Natural killer cell treated with Interleukin-12 subunit alpha and Interleukin-12 subunit beta and Interleukin-15 and Interleukin-18, amount 100 ng/mL, for 72 hours (primary cell): ENCODE measurements around the gene PDCD10. TPM values are rescaled to one million over a fixed set of nuclear protein-coding genes. Genes with fewer than 3 reads are reported as not detected.

Source experiments
- ATAC-seq, 2 donors: fragments of 150-1000 bp; cut with Tn5 transposase in 1 of 2; sonication (Bioruptor Pico), chemical (Tn5 transposase) in 1 of 2; 2 replicates each; pipeline ENCODE4 v1.10.0; 2021
- DNase-seq: peaks from one replicate; pipeline ENCODE4 v3.0.0; 2022; ENCODE audit warnings: low spot score
- H3K27ac Mint-ChIP-seq, 2 donors: 1 replicate in 1 of 2; 2 replicates in 1 of 2; pipeline ENCODE4 v1.8.0; 2022; ENCODE audit warnings: mixed read lengths in 2 of 2, mild to moderate bottlenecking in 1 of 2, moderate library complexity in 1 of 2
- H3K27me3 Mint-ChIP-seq, 2 donors: 1 replicate in 1 of 2; 2 replicates in 1 of 2; pipeline ENCODE4 v1.8.0; 2022; ENCODE audit warnings: mixed read lengths in 2 of 2
- H3K36me3 Mint-ChIP-seq: one replicate; pipeline ENCODE4 v1.8.0; 2022; ENCODE audit warnings: mixed read lengths
- H3K4me1 Mint-ChIP-seq, 2 donors: 1 replicate in 1 of 2; 2 replicates in 1 of 2; pipeline ENCODE4 v1.8.0; 2022; ENCODE audit warnings: low read depth in 2 of 2, mixed read lengths in 2 of 2, mild to moderate bottlenecking in 1 of 2
- H3K4me3 Mint-ChIP-seq: one replicate; pipeline ENCODE4 v1.8.0; 2022; ENCODE audit warnings: mixed read lengths
- H3K9me3 Mint-ChIP-seq: 2 replicates; pipeline ENCODE4 v1.8.0; 2022; ENCODE audit warnings: mixed read lengths
- total RNA-seq, 2 donors: library from RNA; stranded (reverse); gene quantifications; one replicate each; pipeline ENCODE4 v1.2.3, GENCODE V29; 2022

PDCD10 gene
- total RNA-seq, 2 donors from 2014 or later: 69.7 to 88.7 TPM

DNA sequence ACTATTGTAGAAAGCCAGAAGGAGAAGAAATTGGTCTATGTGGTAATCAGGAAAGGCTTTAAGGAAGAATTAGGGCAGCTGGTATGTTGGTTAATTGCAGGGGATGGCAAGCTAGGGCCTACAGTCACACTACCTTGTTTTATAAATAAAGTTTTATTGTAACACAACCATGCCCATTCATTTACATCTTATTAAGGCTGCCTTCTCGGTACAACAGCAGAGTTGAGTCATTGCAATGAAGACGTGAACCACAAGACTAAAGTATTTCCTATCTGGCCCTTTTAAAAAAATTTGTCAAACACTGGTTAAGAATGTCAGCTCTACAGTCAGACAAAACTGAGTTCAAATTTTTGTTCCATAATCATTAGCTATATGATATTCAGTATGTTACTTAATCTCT, 9.1 kb upstream of the PDCD10 start:
- DNase-seq (no peak), ATAC-seq (peak in 1 of 2 donors; percentile 51)
- Mint-ChIP-seq H3K4me1 (peaks cover 0 to 6% of the 10 kb centered on the region in 2 donors), H3K4me3 (no peak overlapping the region), H3K9me3 (no peaks in the 10 kb centered on the region), H3K27ac (no peak overlapping the region), H3K27me3 (no peaks in the 10 kb centered on the region), H3K36me3 (no peaks in the 10 kb centered on the region)

- no peaks in the 10 kb centered on the region for H3K9me3 Mint-ChIP-seq
- no peak for ATAC-seq
- DNase-seq: no peak
- H3K27me3 Mint-ChIP-seq: no peaks in the 10 kb centered on the region
- peaks cover 0 to 6% of the 10 kb centered on the region in 2 donors for H3K4me1 Mint-ChIP-seq
- H3K27ac Mint-ChIP-seq: no peak overlapping the region
- H3K36me3 Mint-ChIP-seq: no peaks in the 10 kb centered on the region
- H3K4me3 Mint-ChIP-seq: no peak overlapping the region
These were observed 7.6 kb upstream of the PDCD10 start for GRCh38 chr3:167742338-167742737.

DNA sequence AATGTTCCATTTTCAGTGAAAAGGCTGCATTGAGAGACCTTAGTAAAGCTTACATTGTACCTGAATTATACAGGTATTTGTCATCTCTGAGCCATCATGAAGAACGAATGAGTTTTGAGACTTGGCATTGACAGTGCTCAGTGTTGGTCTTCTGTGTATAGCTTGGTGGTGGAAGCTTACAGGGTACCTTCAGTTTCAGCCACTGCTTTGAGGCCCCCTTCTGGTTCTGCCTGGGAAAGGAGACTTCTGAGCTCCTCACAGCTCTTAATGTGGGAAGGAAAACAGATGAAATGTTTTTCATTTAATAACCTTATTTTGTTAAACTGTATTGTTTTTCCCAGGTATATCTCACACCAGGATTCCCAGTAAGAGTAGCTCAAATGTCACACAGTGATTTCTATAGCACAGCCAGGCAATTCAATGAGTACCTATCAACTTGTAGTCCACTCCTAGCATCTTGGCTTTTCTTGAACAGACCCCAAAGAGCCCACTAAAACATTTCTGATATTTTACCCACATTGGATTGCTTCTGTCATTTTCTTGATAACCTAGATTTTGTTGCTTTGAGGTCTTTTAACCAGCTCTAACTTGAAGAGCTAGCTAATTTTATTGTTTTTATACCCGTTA, 6.4 kb upstream of the PDCD10 start:
- H3K4me1 Mint-ChIP-seq: peaks cover 3 to 6% of the 10 kb centered on the region in 2 donors
- ATAC-seq (no peak), DNase-seq (no peak)
- H3K4me3 Mint-ChIP-seq: no peak overlapping the region
- no peak overlapping the region for H3K27ac Mint-ChIP-seq
- no peaks in the 10 kb centered on the region for H3K36me3 Mint-ChIP-seq
- no peaks in the 10 kb centered on the region for H3K9me3 Mint-ChIP-seq
- no peaks in the 10 kb centered on the region for H3K27me3 Mint-ChIP-seq

DNA sequence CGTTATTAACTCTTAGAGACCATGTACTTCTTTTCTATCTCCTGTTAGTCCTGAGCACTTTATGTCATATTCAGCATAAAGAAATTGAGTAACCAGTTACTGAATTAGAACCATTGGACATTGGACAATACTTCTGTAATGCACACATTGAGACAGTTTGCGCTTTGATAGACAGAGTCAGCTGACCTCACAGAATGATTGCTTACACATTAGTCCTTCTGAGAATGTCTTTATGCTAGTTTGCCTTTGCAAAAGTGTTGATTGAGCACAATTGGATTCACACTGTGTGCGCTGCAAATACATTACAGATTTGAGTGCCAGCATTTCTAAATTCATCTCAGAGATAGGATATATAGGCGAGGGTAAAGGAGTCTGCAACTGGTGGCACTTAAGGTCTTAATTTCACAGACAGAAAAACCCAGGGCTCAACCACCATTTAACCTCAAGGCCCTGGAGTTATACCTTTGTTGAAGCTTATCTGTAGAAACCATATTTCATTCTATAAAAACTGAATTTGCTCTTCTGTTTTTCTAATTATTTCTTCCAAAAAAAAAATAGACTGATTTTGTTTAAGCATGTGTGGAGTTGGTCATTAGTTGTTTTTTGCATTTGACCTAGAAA, 4.6 kb upstream of the PDCD10 start:
- DNase-seq (no peak), ATAC-seq (no peak)
- no peaks in the 10 kb centered on the region for H3K36me3 Mint-ChIP-seq
- H3K27ac Mint-ChIP-seq: no peak overlapping the region
- no peaks in the 10 kb centered on the region for H3K27me3 Mint-ChIP-seq
- no peaks in the 10 kb centered on the region for H3K9me3 Mint-ChIP-seq
- H3K4me1 Mint-ChIP-seq: peaks cover 3 to 6% of the 10 kb centered on the region in 2 donors
- no peak overlapping the region for H3K4me3 Mint-ChIP-seq

- Mint-ChIP-seq H3K36me3 (no peaks in the 10 kb centered on the region), H3K4me3 (no peak overlapping the region), H3K4me1 (peaks cover 0 to 3% of the 10 kb centered on the region in 2 donors), H3K27me3 (no peaks in the 10 kb centered on the region), H3K9me3 (no peaks in the 10 kb centered on the region), H3K27ac (no peak overlapping the region)
- ATAC-seq: no peak
- no peak for DNase-seq
These were observed 3.3 kb upstream of the PDCD10 start for GRCh38 chr3:167738037-167738436.

DNA sequence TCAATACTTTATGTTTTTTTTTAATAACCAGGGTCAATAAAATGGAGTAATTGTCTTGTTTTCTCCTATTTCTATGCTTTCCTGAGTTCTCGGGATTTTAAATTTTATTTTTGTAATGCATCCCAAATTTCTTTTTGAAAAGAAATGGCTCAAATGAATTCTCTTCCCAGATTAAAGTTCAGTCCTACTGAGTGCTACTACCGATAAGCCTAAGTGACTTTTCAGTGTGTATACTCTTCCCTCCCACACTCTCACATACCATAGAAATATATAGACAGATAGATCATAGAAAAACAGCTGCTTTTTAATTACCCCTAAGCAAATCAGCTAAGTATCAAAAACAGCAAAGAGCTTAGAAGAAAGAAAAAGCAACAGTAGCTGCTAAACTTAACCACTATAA, 2.3 kb upstream of the PDCD10 start:
- Mint-ChIP-seq H3K9me3 (no peaks in the 10 kb centered on the region), H3K4me1 (peaks cover 0 to 11% of the 10 kb centered on the region in 2 donors), H3K4me3 (no peak overlapping the region), H3K27me3 (no peaks in the 10 kb centered on the region), H3K27ac (no peak overlapping the region), H3K36me3 (no peaks in the 10 kb centered on the region)
- no peak for DNase-seq
- no peak for ATAC-seq

DNA sequence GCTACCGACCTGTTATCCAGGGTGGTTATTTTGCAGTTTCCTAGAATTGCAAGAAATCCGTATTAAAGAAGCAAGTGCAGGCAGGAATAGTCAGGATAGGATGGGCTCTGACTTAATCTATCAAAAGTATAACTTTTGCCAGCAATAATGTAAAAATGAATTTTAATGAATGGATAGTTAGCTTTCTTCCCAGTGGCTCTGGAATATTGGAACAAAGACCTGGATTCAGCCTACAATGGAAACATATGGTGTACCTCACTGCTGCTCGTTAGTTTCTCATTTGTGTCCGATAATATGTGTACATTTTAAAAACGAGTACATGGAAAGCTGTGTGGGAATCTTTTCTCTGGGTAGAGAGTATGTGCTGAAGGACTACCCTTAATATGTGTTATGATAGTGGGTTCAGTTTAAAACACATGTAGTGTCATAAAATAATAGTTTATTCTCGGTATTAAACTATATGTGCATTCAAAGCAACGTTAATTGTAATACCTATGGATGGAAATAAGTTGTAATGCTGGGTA, 1.6 kb upstream of the PDCD10 start:
- Mint-ChIP-seq H3K4me3 (no peak overlapping the region), H3K27ac (no peak overlapping the region), H3K36me3 (no peaks in the 10 kb centered on the region), H3K4me1 (peaks cover 0 to 14% of the 10 kb centered on the region in 2 donors), H3K27me3 (no peaks in the 10 kb centered on the region), H3K9me3 (no peaks in the 10 kb centered on the region)
- DNase-seq (no peak), ATAC-seq (no peak)

GRCh38 chr3:167735233-167736138, 794 bp upstream of the PDCD10 start, which contains the start of gene SERPINI1:
Gene SERPINI1, plus strand, starts transcription at chr3:167735721. Its CDS starts 53,408 bp downstream, at chr3:167789129.
- Mint-ChIP-seq H3K27me3 (no peaks in the 10 kb centered on the region), H3K4me3 (no peak within 1 kb of the TSS)
- peak; percentile 88 for DNase-seq

DNA sequence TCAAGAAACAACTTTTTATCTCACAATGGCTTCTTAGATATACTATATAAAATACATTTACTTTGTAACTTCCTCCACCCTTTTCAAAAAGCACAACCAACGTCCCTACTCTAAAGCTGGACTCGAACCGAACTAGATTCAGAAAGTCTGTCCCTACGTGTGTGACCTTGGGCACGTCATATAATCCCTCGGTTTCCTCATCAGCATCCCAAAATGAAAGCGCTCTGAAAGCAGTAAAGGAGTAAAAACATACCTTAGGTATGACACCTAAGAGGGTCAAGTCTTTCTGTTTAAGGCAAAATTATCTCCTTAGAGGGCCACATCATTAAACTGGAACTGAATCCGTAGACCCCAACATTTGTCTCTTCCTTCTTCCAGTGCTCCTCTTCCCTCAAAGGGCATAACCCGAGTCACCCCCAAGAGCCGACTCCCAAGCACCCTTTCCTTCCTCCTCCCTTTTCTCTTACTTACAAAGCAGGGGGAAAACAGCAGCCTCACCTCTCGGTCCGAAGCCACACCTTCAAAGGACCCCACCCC, 663 bp downstream of the PDCD10 start:
- Mint-ChIP-seq H3K9me3 (no peaks in the 10 kb centered on the region), H3K4me1 (peaks cover 6 to 17% of the 10 kb centered on the region in 2 donors), H3K36me3 (no peaks in the 10 kb centered on the region), H3K27me3 (no peaks in the 10 kb centered on the region), H3K4me3 (no peak overlapping the region), H3K27ac (no peak overlapping the region)
- no peak for DNase-seq
- ATAC-seq: no peak

More at GRCh38 chr3:167735233-167736138, 794 bp upstream of the PDCD10 start, which contains the start of gene SERPINI1:
- Mint-ChIP-seq H3K27ac (no peak within 1 kb of the TSS), H3K36me3 (no peaks in the 10 kb centered on the region), H3K9me3 (no peaks in the 10 kb centered on the region), H3K4me1 (peaks cover 0 to 14% of the 10 kb centered on the region in 2 donors)
- peak; percentile 70 to 78 for ATAC-seq

DNA sequence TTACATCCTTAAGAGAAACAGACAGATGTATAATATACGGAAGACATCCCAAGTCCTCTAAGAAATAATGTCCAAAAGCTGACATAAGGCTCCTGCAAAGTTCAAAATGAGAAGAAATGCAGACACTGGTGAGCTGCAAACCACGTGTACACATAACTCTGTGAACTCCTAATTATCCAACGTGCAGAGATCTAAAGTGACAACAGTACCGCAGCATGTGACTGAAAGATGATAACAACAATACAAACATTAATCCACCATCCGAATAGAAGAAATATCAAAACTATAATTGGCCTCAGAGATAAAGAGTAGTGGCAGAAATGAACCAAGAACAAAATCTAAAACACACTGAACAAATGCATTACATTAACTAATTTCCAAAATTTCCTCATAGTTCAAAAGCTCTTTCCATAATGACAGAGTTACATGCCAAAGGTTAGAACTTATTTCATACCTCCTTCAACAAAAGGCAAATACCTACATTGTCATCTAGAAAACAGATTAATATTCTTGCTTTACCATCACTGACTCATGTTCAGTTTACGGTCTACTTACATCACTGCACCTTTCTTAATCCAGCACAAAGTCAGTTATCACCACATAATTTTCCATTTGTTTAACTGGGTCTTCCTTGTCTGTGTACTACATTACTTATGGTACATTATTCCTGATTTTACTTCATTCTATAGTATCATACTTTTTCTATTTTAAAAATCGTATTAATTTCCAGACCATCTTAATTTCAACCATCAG, 2.2 kb downstream of the PDCD10 start:
- Mint-ChIP-seq H3K9me3 (no peaks in the 10 kb centered on the region), H3K27ac (peak overlapping the region in 1 of 2 donors; percentile 12), H3K4me3 (no peak overlapping the region), H3K27me3 (no peaks in the 10 kb centered on the region), H3K4me1 (peaks cover 16 to 24% of the 10 kb centered on the region in 2 donors), H3K36me3 (no peaks in the 10 kb centered on the region)
- ATAC-seq: no peak
- DNase-seq: no peak

DNA sequence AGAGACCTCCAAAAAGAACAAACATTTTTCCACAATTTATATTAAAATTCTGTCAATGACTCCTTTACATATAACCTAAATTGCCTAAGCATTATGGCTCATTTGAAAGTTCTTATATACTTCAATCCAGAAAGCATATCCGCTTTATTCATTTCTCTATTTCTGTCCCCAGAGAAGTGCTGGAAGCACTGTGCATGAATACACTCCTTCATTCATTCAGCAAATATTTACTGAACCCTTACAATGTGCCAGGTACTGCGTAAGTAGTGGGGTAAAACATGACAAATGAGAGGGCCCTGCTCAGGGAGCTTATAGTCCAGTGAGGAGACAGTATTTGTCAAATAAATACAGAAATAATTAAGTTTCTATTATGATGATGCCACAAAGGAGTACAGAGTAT, 3.3 kb downstream of the PDCD10 start:
- H3K27ac Mint-ChIP-seq: peak overlapping the region in 1 of 2 donors; percentile 12
- no peaks in the 10 kb centered on the region for H3K9me3 Mint-ChIP-seq
- H3K27me3 Mint-ChIP-seq: no peaks in the 10 kb centered on the region
- H3K36me3 Mint-ChIP-seq: no peaks in the 10 kb centered on the region
- peaks cover 24 to 25% of the 10 kb centered on the region in 2 donors for H3K4me1 Mint-ChIP-seq
- DNase-seq (no peak), ATAC-seq (no peak)
- H3K4me3 Mint-ChIP-seq: no peak overlapping the region

- peaks cover 22 to 25% of the 10 kb centered on the region in 2 donors for H3K4me1 Mint-ChIP-seq
- no peak overlapping the region for H3K27ac Mint-ChIP-seq
- no peak for ATAC-seq
These were observed 5.1 kb downstream of the PDCD10 start for GRCh38 chr3:167729591-167729990.

More at GRCh38 chr3:167729591-167729990, 5.1 kb downstream of the PDCD10 start:
- no peaks in the 10 kb centered on the region for H3K9me3 Mint-ChIP-seq
- no peaks in the 10 kb centered on the region for H3K36me3 Mint-ChIP-seq
- no peaks in the 10 kb centered on the region for H3K27me3 Mint-ChIP-seq
- DNase-seq: no peak
- no peak overlapping the region for H3K4me3 Mint-ChIP-seq
